ENCODE results near the gene AGO4. TPM values are rescaled to one million over a fixed set of nuclear protein-coding genes. Genes with fewer than 3 reads are reported as not detected.

The AGO4 gene
- total RNA-seq, 1 experiment from 2014 or later: 6.1 TPM

DNA sequence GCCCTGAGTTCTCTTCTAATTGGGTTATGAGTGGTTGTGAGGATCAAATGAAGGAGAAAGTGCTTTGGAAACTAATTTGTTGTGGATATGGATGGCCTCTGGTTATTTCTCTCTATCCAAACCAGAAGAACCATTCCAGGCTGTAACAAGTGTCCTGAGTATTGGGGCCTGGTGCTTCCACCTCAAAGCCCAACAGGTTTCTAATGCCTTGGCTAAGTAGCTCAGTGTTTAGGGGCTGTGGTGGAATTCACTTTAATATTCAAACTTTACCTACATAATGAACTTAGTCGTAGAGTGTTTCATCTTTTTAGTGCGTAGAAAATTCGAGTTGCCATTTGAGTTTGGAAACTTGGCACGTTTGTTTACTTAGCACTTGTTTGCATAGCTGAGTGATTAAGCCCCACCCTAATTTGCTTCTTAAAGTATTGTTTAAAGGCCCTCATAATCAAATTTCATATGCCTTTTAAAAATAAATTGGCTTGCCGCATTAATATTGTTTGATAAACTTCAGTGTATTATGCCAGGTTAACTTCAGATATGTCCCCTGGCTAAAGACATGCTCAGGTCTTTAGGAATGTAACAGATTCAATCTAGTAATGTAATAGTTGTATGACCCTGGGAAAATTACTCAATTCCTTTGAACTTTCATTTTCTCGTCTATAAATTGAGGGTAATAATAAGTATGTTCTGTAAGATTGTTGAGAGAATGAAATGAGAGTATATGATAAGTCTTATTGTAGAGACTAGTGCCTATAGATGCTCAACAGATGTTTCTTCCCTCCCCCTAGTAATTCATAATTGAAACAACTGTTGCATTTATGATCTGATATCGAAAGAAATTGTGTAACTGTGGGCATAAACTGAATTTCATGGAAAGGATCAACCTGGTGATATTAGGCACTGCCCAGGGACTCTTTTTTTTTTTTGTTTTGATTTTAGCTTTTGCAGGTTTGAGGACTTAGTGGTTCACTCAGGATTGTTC is 1.6 kb downstream of the AGO4 start:
- peak overlapping the region; percentile 10 for H2AFZ ChIP-seq (ENCODE audit: low read depth, low read length, poor library complexity, severe bottlenecking)
- DNase-seq (ENCODE audit: low read depth, low spot score): no peak
- intact Hi-C loops (cut with micrococcal nuclease): no loop called here

More for the DNA sequence above, 1.6 kb downstream of the AGO4 start:
- Histone ChIP-seq H3K79me2 (ENCODE audit: insufficient read depth, low read length) (no peaks in the 10 kb centered on the region), H3K9me3 (ENCODE audit: control insufficient read depth in 1 of 2, insufficient read depth in 1 of 2, low read depth in 1 of 2, low read length in 2 of 2) (no peaks in the 10 kb centered on the region), H3K27me3 (ENCODE audit: insufficient read depth, low read length) (no peaks in the 10 kb centered on the region), H3K4me3 (replicated peaks in 1 of 2; ENCODE audit: low read depth in 1 of 2, low read length in 2 of 2) (peak overlapping the region; percentile 67 to 79), H3K36me3 (ENCODE audit: control insufficient read depth in 1 of 2, insufficient read depth in 2 of 2, low read length in 2 of 2) (no peaks in the 10 kb centered on the region), H4K20me1 (ENCODE audit: insufficient read depth) (no peaks in the 10 kb centered on the region), H3K27ac (ENCODE audit: low read depth, low read length) (peak overlapping the region; percentile 67), H3K4me1 (ENCODE audit: control insufficient read depth in 1 of 2, insufficient read depth in 2 of 2, low read length in 2 of 2) (peaks cover 14 to 29% of the 10 kb centered on the region in 2 experiments), H3K4me2 (ENCODE audit: low read length) (peak overlapping the region; percentile 77), H3K9ac (ENCODE audit: low read length) (peak overlapping the region; percentile 68; the same call in 1 of the 2 replicates), H3K9me2 (ENCODE audit: insufficient read depth) (no peaks in the 10 kb centered on the region)
- TSS peak; percentile 54 for BruUV-seq (replicated peaks)
- no peak for ATAC-seq
- ChIA-PET CTCF (no interaction called here), RAD21 (ENCODE audit: low non-redundant PET in 1 of 2, low total read pairs in 2 of 2, uncharacterized antibody in 2 of 2, unreplicated experiment in 2 of 2) (no interaction called here), POLR2A (no interaction called here)
- no peak for TF ChIP-seq ZBTB33 (IDR thresholded peaks at IDR 0.05; ENCODE audit: extremely low read depth, insufficient replicate concordance, low read length)
